Epithelial cell of proximal tubule (primary cell): ENCODE data around the gene ANP32B. TPM values are rescaled to one million over a fixed set of nuclear protein-coding genes. Genes with fewer than 3 reads are reported as not detected.
A peak's percentile ranks its signal among the peaks of the same experiment; 100 is the strongest.

Experiments
- DNase-seq: peaks from one replicate; pipeline ENCODE4 v3.0.0-alpha.2; 2011; ENCODE audit warnings: low read depth
- H3K4me3 ChIP-seq: 2 replicates; pipeline ENCODE4 v1.5.1; 2011; ENCODE audit warnings: low read depth, mild to moderate bottlenecking, low read length
- CTCF ChIP-seq: conservative IDR thresholded peaks from 2 replicates; pipeline ENCODE4 v1.5.1; 2012; ENCODE audit warnings: low read depth, mild to moderate bottlenecking, low read length
- total RNA-seq: library from RNA; depleted of rRNA; stranded (reverse); fragments of >200 nt; gene quantifications from 2 replicates; pipeline ENCODE4 v1.2.3, GENCODE V29; 2015

The ANP32B gene
- total RNA-seq, 1 donor from 2014 or later = 35.8 TPM

GRCh38 chr9:98031169-98031568 lies 48.0 kb downstream of the ANP32B start:
- TF ChIP-seq CTCF = no peak
- no peak overlapping the region for H3K4me3 ChIP-seq
- DNase-seq = no peak

GRCh38 chr9:98031935-98032334 lies 48.8 kb downstream of the ANP32B start:
- no peak for DNase-seq
- TF ChIP-seq CTCF = no peak
- H3K4me3 ChIP-seq = no peak overlapping the region

- peak; percentile 83 for TF ChIP-seq CTCF
- DNase-seq = no peak
These were observed 51.7 kb downstream of the ANP32B start for GRCh38 chr9:98034593-98035546.

GRCh38 chr9:98037357-98037756 lies 54.2 kb downstream of the ANP32B start:
- H3K4me3 ChIP-seq = no peak overlapping the region
- DNase-seq = no peak
- no peak for TF ChIP-seq CTCF

More at GRCh38 chr9:98034593-98035546, 51.7 kb downstream of the ANP32B start:
- H3K4me3 ChIP-seq = no peak overlapping the region

GRCh38 chr9:98038958-98039357 lies 55.8 kb downstream of the ANP32B start:
- DNase-seq = no peak
- no peak overlapping the region for H3K4me3 ChIP-seq
- no peak for TF ChIP-seq CTCF

GRCh38 chr9:98039607-98040017 lies 56.5 kb downstream of the ANP32B start:
- no peak for DNase-seq

More at GRCh38 chr9:98039607-98040017, 56.5 kb downstream of the ANP32B start:
- TF ChIP-seq CTCF = no peak
- no peak overlapping the region for H3K4me3 ChIP-seq
